ENCODE results near the gene ERF.

The ERF gene

DNA sequence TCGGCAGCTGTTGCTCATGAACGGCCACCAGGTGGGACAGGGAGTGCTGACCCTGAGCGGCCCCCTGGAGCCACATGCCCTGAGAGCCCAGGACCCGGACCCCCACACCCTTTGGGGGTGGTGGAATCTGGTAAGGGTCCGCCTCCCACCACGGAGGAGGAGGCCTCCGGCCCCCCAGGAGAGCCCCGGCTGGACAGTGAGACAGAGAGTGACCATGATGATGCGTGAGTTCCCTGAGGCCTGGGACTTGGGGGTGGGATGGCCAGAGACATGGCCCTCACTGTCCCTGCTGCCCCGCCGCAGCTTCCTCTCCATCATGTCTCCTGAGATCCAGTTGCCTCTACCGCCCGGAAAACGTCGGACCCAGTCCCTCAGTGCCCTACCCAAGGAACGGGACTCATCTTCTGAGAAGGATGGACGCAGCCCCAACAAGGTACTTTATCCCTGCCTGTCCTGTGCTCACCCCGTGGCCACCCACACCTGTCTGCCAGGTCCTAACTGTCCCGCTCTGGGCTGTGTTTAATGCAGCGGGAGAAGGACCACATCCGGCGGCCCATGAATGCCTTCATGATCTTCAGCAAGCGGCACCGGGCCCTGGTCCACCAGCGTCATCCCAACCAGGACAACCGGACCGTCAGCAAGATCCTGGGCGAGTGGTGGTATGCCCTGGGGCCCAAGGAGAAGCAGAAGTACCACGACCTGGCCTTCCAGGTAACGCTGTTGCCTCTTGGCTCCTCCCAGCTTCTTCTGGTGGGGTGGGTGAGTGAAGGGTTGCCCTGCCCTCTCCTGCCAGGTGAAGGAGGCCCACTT, 32.3 kb upstream of the ERF start:
- DNase-seq (ENCODE audit: extremely low read depth in 1 of 2, low read depth in 1 of 2) = no peak

DNA sequence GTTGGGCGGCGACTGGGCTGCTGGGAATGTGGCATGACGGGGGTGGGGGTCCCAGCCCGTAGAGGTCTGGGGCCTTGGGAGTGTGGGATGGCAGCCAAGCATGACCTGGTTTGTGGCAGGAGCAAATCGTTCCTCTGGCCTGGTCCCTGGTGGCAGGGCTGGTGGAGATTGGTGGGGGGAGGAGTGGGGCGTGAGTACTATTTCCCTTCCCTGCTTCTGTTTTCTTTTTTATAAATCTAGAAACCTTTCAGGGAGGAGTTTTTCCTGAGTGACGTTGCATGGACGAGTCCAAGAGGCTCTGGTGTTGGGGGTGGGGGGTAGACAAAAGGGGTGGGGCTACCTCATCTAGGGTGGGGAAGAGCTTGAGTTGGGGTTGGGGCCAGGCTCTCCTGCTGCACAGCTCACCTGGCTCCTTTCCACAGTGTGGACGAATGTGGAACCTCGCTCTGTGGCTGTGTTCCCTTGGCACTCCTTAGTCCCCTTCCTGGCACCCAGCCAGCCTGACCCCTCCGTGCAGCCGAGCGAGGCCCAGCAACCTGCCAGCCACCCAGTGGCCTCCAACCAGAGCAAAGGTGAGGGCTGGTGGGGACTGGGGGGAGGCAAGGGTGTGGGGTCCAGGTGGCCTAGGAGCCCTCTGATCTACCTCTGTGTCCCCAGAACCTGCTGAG, 31.6 kb upstream of the ERF start:
- DNase-seq (ENCODE audit: extremely low read depth in 1 of 2, low read depth in 1 of 2) = no peak

DNA sequence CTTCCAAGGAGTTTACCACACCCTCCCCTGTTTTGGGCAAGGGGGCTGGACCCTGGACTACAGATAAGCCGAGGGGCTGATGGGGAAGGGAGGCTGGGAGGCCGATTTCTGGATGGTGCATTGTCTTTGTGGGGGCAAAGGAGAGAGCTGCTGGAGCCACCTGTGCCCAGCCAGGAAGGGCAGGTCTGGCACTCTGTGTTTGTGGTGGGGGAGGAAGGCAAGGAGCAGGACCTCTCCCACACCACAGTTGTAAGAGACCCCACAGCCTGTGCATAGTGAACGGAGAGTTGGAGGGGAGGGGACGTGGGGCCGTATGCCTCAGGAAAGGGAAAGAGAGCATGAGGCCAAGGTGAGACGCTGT, 31.0 kb upstream of the ERF start:
- no peak for DNase-seq (ENCODE audit: extremely low read depth in 1 of 2, low read depth in 1 of 2)

DNA sequence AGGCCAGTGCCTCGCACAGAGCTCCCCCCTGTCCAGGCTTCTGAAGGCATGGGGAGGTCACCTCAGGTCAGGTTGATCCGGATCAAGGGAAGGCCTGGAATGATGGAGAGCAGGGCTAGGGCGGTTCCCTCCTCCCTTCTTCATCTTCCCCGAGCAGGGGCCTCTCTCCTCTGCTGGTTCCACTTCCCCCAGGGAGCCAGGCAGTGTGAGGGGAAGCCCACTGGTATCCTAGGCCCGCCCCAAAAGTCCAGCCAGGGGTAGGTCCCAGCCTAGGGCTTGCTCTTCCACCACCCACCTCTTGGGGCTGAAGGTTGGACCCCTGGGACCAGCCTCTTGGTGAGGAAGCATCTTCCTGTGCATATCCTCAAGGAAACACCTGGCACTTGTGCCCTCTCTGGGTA, 30.6 kb upstream of the ERF start:
- DNase-seq (ENCODE audit: extremely low read depth in 1 of 2, low read depth in 1 of 2) = no peak

DNA sequence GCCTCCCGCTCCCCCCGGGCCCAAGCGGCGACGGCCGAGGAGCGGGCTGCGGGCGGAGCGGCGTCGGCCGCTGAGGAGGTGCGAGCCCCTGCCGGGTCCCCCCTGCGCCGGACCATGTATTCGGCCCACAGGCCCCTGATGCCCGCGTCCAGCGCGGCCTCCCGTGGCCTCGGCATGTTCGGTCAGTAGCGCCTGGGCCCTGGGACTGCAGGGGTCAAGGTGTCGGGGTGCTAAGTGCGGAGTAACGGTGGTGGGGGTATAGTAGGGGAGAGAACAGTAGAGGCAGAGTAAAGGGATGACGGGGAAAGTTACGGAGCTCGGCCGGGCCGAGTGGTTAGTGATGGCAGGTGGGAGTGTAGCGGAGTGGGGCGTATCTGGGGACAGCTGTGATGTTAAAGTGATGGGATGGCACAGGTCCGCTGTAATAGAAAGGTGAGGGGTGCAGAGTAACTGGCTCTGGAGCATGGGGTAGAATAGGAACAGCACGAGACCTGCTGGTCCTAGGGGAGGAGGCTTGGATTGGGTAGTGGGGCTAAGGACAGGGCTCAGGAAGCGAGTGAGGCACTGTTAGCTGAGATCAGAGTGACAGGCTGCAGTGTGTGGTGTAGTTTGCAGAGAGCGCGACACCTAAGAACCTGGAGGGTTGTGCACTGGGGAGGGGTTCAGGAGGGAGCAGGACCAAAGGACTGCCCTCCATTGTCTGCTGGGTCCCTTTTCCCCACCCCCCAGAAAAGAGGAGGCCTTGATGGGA, 29.8 kb upstream of the ERF start:
- DNase-seq (ENCODE audit: extremely low read depth in 1 of 2, low read depth in 1 of 2) = no peak

DNA sequence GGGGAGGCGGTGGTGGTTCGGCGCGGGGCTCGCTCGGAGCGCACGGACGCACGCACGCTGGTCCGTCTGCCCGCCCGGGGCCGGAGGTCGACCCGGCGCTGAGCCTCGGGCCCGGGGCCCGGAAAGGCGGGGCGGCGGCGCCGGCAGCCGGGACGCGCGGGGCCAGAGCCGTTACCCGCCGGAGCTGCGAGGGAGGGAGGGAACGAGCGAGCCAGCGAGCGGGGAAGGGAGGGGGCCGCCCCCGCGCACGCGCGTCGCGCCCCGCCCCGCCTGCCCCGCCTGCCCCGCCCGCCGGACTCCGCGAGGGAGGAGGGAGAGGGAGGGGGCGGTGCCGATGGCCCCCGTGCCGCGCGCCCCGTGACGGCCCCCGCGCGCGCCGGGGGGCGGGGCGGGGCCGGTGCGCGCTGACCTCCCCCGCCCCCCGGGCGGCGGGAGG, 29.2 kb upstream of the ERF start:
- peak; percentile 32 to 79 for DNase-seq (ENCODE audit: extremely low read depth in 1 of 2, low read depth in 1 of 2)

DNA sequence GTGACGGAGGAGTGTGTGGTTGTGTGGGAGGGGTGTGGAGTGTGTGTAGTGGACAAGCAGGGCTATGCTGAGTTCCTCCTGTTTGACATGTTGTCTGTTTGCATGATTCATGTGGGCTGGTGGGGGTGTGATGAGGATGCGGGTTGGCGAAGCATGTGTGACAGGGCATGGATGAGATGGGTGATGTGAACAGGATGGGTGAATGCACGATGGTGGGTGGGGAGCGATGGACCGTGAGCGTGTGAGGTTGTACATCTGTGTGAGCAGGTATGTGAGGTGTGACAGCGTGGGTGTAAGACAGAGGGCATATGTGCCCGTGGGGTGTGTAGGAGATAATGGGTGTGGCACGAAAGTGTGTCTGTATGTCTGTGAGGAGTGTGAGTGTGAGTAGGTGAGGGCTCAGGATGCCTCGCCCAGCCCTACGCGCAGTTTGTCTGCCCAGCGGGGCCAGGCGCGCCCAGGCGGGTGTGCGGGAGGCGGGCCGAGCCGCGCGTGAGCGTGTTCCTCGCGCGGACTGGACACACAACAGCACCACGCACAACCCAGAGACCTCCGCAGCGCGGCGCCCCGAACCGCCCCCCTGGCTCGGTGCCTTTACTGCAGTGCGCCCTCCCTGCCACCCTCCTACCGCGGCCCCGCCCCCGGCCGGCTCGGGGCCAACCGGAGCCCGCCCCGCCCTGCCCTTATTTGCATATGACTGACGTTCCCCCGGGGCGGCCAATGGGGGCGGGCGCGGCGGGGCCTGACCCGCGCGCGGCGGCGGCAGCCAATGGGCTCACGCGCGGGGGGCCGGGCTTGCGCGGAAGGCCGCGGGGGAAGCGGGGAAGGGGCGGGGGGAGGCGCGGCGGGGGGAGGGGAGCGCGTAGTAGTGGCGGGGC, 28.5 kb upstream of the ERF start:
- peak; percentile 88 to 96 for DNase-seq (ENCODE audit: extremely low read depth in 1 of 2, low read depth in 1 of 2)

DNA sequence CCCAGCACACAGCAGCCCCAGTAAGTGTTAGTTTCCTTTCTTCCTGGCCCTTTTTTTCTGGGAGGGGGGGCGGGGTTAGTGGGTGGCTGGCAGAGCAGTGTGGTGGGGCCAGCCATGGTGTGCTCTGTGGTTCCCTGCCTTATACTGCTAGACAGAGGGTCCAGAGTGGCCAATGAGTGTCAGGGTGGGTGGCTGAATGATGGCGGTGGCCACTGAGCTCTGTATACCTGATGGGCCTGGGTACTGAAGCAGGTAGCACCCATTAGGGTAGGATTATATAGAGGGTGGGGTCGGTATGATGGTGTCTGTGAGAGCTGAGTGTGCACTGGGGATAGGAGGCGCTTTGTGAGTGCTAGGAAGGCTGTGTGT, 27.9 kb upstream of the ERF start:
- DNase-seq (ENCODE audit: extremely low read depth in 1 of 2, low read depth in 1 of 2) = no peak

DNA sequence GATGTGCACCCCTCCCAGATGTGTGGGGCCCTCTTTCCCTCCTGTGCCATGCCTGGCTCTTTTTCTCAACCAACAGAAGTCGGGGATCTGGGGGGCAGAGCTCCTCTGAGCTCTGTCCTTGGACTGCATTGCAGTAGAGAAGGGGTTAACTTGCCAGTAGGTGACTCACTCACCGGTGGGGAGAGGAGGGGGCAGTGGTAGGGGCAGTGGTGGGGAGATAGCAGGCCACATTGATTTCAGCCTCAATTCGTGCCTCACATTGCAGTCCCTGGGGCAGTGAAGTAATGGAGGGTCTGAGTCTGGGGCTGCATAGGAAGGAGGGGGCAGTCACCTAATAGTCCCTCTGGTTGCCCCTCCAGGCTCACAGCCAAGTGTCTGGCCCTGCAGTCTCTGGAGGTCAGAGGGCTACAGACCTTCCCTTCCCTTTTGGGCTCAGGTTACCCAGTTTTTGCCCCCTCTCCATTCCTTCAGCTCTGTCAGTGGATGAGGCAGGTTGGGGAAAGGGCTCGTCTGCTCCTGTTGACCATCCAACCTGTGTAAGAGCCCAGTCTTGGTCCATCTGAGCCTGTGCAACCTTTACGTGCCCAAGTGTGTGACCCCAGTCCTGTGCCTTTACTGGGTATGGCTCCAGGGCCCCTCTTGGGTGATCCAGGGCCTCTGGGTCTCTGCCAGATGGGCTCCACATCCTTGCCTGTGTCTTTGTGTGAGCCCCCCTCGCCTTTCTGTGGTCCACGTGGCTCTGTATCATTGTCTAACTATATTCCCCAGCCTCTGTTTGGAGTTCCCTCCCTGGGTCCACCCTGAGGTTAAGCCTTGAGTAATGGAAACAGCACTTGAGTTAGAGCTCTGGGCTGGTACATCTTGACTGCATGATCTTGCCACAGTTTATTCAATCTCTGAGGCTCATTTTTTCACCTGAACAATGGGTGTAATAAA, 27.2 kb upstream of the ERF start:
- DNase-seq (ENCODE audit: extremely low read depth in 1 of 2, low read depth in 1 of 2) = no peak

DNA sequence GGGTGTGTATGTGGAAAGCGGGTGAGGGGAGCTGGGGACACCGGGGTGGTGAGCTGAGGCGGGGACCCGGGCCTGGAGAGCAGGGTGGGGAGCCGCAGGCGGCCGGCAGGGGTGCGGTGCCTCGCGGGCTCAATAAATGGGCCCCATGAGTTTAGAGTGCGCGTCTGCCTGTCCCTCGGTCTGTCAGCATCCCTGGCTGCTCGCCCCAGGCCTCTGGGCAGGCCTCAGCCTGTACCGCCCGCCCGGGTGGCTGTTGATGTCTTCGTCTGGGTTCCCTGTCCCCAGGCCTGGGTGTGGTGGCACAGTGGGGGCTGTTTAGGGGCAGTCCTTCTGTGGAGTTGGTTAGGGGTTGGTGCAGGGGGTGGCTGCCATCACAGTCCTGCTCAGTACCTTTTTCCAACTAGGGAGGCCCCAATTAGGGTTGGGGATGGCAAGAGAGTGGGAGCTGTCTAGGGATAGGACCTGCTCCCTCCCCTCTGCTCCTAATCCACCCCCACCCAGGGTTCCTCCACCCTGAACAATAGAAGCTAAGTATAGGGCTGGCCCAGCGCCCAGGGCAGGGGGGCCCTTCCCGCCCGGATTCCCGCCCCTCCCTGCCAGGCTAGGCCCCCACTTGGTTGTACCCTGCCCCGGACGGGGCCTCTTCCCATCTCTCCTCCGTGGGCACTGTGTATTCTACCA, 26.4 kb upstream of the ERF start:
- DNase-seq (ENCODE audit: extremely low read depth in 1 of 2, low read depth in 1 of 2) = no peak

DNA sequence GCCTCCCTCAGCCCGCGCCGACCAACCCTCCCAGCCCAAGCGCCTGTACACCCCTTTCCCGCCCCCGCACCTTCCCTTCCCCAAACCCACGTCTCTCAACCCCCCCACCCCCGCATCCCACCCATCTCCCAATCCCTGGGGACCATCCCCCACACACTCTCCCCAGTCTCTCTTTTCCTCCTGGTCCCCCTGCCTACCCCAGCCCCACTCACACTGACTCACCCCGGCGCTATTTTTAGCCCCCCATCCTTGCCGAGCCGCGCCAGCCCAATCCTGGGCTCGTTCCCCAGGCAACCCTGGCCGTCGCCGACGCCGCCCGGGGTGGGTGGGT, 25.9 kb upstream of the ERF start:
- DNase-seq (ENCODE audit: extremely low read depth in 1 of 2, low read depth in 1 of 2) = no peak

DNA sequence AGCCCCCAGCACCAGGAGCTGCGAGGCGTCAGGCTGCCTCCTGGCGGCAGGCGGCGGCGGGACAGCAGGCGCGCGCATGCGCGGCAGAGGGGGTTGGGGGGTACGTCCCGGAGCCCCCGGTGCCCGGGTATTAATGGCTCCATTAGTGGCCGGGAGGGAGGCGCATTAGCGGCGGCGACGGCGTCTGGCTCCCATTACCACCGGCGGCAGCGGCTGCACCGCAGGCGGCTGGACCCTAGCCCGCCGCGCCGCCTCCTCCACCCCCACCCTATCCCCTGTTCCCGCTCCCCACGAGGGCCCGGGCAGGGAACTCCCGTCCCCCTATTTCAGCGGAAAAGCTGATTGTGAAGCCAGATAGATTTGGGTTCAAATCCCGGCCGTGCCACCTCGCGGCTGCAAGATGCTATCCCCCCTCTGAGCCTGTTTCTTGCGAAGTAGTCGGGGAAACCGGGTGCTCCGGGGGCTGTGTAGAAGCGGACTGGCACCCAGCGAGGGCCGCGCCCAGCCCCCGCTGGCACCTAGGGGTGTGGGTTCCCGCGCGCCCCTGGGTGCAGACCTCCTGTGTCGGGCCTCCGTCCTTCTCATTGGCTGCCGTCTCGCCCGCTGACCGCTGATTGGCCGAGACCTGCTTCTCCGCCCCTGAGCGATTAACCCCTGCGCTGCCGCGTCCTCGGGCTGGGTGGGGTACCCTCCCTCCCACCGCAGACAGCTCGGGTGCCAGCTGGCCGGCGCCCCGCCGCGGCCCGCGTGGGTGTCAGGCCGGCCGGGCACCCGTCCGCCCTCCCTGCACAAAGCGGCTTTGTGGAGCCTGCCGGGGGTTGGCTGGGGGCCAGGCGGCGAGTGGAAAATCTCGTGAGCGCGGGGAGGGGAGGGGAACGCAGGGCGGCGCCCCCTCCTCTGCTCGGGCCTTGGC, 25.2 kb upstream of the ERF start:
- peak; percentile 57 to 76 for DNase-seq (ENCODE audit: extremely low read depth in 1 of 2, low read depth in 1 of 2)

DNA sequence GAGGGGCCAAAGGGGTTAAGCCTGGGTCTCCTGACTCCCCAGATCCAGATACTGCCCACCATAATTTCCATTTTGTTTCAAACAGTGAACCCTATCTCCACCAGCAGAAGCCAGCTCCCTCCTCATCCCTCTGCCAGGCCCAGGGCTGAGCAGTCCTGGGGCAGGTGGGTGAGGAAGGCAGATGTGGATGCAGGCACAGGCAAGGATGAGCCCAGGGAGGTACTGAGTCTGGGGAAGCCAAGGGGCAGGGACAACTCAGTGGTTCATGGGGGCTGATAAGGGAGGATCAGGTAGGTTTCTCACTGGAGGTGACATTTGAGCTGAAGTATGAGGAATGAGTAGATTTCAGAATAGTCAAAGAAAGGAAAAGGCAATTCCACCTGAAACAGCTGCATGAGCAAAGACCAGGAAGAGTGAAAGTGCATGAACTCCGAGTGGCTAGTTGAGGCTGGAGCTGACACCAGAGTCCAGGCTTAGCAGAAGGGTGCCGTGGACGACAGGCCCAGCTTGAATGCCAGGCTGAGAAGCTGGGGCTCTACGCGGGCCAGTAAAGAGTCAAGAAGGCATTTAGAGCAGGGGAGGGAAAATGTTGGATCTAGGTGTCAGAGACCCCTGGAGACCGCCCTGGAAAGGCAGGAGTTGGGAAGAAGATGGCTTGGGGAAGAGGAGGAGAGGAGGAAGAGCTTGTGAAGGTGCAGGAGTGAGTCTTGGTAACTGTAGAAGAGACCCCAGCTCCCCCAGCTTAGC, 24.4 kb upstream of the ERF start:
- DNase-seq (ENCODE audit: extremely low read depth in 1 of 2, low read depth in 1 of 2) = no peak

DNA sequence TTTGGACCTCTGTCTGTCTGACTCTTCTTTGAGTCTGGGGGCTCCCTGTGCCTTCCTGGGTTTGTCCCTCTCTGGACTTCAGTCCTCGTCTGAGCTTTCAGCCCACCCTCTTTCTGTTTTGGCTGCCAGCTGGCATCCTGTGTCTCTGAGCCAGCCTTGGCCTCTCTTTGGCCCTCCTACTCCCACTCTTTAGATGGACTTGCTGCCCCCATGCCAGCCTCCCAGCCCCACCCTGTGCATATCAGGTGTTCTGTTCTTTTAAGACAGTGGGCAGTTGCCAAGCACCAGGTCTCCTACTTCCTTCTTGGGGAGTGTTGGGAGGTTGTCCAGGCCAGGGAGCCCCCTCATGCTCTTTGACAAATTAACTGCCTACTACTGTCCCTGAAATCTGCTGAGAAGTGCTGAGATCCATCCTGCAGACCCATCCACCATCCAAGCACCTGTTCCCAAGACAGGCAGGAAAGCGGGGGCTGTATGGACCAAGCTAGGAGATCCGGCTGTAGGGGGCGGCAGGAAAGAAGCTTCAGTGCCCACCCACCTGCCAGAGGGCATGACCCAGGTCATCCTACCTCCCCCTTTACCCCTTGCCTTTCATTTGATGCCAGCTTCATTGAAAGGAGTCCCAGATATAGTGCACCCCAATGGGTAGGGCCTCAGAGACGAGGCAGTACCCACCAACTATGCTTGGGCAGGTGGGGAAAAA, 23.7 kb upstream of the ERF start:
- no peak for DNase-seq (ENCODE audit: extremely low read depth in 1 of 2, low read depth in 1 of 2)

DNA sequence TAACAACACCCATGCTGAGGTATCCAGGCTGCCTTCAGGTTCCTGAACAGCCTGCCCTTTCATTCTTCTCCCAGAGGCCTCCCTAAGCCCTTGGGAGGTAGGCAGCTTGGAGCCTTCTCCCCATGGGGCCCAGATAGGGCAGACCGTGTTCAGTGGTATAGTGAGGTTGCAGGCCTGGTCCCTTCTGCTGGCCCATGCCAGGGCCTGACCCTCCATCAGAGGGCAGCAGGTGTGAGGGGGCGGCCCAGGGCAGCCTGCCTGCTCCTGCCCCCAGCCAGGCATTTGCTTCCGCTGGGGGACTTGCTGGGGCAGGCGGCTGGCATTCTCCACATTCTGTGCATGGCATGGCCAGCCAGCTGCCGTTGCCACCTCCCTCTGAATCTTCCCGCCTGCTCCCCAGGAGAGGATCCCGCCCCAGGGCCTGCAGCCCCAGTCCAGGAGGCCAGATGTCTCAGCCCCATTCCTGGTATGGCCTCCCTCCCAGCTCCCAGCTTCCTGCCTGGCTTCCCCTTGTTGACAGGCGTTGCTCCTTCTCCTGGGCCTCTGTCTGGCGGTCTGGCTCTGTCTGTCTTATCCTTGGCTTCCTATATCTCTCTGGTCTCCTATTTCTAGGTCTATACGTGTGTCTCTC, 23.0 kb upstream of the ERF start:
- no peak for DNase-seq (ENCODE audit: extremely low read depth in 1 of 2, low read depth in 1 of 2)

DNA sequence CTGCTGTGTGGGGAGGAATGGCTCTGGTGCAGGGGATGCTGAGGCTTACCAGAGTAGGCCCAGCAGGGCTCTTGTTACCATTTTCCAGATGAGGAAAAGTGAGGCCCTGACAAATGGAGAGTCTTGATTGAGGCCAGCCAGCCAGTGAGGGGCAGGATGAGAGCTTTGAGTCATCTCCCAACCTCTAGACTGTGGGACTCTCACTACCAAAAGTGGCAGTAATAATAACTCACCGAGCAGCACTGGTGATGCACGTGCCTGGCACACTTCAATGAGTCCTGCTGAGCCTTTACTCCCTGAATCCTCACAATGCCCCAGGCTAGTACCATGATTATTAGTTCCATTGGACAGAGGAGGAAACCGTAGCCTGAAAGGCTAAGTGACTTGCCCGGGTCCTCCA, 21.9 kb upstream of the ERF start:
- no peak for DNase-seq (ENCODE audit: extremely low read depth in 1 of 2, low read depth in 1 of 2)

DNA sequence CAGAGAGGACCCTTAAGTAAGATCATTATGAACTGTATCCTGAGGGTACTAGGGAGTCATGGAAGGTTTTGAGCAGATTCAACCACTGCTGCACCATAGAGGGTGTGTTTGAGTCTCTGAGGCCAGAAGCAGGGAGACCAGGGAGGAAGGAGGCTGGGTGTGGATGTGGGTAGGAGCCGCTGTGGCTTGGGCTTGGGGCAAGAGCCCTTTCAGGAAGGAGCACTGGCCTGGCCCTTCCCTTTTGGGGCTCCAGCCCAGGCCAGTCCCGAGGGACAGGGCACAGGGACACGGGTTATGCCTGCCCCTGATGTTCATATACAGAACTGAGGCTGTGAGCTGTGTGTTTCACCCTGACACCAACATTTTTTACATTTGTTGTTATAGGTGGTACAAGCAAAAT, 21.4 kb upstream of the ERF start:
- no peak for DNase-seq (ENCODE audit: extremely low read depth in 1 of 2, low read depth in 1 of 2)

Measured in activated CD8-positive, alpha-beta memory T cell treated with anti-CD3 and anti-CD28 coated beads for 1 hour (primary cell).